ENCODE data around the gene PRSS27.

Gene PRSS27

GRCh38 chr16:2744711-2745110 lies 24.7 kb upstream of the PRSS27 start:
- H3K27me3 ChIP-seq (replicated peaks): no peaks in the 10 kb centered on the region
- TF ChIP-seq, protein P1, sequence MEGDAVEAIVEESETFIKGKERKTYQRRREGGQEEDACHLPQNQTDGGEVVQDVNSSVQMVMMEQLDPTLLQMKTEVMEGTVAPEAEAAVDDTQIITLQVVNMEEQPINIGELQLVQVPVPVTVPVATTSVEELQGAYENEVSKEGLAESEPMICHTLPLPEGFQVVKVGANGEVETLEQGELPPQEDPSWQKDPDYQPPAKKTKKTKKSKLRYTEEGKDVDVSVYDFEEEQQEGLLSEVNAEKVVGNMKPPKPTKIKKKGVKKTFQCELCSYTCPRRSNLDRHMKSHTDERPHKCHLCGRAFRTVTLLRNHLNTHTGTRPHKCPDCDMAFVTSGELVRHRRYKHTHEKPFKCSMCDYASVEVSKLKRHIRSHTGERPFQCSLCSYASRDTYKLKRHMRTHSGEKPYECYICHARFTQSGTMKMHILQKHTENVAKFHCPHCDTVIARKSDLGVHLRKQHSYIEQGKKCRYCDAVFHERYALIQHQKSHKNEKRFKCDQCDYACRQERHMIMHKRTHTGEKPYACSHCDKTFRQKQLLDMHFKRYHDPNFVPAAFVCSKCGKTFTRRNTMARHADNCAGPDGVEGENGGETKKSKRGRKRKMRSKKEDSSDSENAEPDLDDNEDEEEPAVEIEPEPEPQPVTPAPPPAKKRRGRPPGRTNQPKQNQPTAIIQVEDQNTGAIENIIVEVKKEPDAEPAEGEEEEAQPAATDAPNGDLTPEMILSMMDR (IDR thresholded peaks at IDR 0.05; ENCODE audit: low read depth, low read length, missing control alignments): no peak
- H3K4me3 ChIP-seq (ENCODE audit: low read depth, low read length): no peak overlapping the region
- H3K27ac ChIP-seq: no peak overlapping the region
- in situ Hi-C loops (cut with HindIII; ENCODE audit: low pct_ligation_motif_present, low sequenced_read_pairs): no loop called here
- no peaks in the 10 kb centered on the region for H3K36me3 ChIP-seq (replicated peaks)
- DNase-seq: no peak

DNA sequence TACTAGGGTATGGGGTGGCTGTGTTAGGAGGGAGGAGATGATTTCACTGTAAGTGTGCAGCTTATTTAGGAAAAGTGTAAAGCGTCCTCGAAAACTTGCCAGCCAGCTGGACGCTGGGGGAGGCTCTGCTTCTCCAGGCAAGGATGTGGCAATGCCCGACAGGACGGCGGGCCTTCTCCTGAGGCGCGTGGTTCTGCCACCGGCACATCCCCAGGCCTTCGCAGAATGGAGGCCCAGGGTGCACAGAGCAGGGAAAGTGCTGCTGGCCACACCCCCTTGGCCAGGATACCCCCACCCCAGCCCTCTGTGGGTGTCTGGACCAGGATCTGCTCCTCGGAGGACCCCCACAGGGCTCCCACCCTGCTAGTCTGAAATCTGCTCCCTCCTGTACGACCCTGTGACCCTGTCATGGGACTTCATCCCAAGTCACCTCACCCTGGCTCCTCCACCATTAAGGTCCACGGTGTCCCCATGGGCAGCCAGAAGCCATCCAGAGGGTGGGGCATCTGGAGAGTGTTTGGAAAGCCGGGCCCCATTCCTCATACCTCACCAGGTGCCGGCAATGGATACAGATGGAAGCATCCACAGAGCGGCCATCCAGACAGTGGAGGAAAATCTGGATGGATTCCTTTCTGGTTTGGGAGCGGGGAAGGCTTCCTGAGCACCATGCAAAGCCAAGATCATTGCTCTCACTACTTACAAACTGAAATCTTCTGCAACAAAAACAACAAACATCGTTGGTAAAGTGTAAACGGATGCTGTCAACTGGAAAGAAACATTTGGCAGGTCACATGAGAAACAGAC lies 23.2 kb upstream of the PRSS27 start:
- Histone ChIP-seq H3K27ac (no peak overlapping the region), H3K4me3 (ENCODE audit: low read depth, low read length) (no peak overlapping the region), H3K27me3 (replicated peaks) (no peaks in the 10 kb centered on the region), H3K36me3 (replicated peaks) (no peaks in the 10 kb centered on the region)
- TF ChIP-seq, protein P1 (IDR thresholded peaks at IDR 0.05; ENCODE audit: low read depth, low read length, missing control alignments): no peak
- in situ Hi-C loops (cut with HindIII; ENCODE audit: low pct_ligation_motif_present, low sequenced_read_pairs): no loop called here
- DNase-seq: no peak

DNA sequence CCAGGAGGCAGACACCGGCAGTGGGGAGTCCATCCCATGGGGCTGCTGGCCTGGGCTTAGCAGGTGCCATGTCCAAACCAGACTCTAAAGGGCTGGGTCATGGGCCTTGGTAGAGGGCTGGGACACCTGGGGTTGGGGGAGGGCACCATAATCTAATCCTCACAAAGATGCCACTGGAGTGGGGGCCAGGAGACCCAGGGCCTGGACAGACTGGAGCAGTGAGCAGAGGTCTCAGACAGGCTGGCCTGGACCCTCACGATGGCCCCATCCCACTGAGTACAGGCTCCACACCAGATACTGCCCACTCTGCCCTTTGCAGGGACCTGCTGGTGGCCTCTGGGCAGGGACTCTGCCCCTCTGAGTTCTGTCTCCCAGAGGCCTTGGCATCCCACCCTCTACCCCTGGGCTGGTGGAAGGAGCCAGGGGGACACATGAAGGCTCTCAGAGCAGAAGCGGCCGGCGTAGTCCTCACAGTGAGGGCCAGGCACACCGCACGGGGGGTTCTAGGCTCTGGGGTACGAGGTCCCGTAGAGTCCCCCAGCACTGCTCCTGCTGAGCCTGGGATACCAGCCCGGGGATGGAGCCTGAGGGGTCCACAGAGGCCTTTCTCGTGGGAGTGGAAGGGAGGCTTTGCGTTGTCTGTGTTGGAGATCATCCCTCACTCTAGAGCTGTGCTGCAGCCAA lies 22.4 kb upstream of the PRSS27 start:
- TF ChIP-seq, protein P1 (IDR thresholded peaks at IDR 0.05; ENCODE audit: low read depth, low read length, missing control alignments): no peak
- in situ Hi-C loops (cut with HindIII; ENCODE audit: low pct_ligation_motif_present, low sequenced_read_pairs): no loop called here
- no peaks in the 10 kb centered on the region for H3K36me3 ChIP-seq (replicated peaks)
- H3K27ac ChIP-seq: no peak overlapping the region
- H3K27me3 ChIP-seq (replicated peaks): no peaks in the 10 kb centered on the region
- no peak overlapping the region for H3K4me3 ChIP-seq (ENCODE audit: low read depth, low read length)
- no peak for DNase-seq

DNA sequence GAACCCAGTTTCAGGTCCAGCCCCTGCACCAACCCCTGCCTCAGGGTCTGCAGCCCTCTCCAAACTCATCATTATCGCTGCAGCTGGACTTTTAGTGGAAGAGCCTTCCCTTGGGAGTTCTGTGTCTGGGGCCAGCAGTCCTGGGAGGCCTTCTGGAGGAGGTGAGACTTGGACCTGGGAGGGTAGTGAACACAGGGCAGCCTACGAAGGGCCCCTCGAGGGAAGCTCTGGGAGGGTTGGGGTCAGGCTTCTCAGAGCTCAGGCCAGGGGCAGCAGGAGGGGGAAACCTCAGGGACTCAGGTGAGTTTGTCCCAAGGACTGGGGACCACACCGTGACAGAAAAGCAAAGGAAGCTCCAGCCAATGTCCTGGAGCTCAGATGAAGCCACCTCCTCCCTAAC lies 21.1 kb upstream of the PRSS27 start:
- Histone ChIP-seq H3K27me3 (replicated peaks) (no peaks in the 10 kb centered on the region), H3K4me3 (ENCODE audit: low read depth, low read length) (no peak overlapping the region), H3K36me3 (replicated peaks) (no peaks in the 10 kb centered on the region), H3K27ac (no peak overlapping the region)
- TF ChIP-seq, protein P1 (IDR thresholded peaks at IDR 0.05; ENCODE audit: low read depth, low read length, missing control alignments): no peak
- DNase-seq: no peak
- in situ Hi-C loops (cut with HindIII; ENCODE audit: low pct_ligation_motif_present, low sequenced_read_pairs): no loop called here

GRCh38 chr16:2740476-2740875 lies 20.5 kb upstream of the PRSS27 start:
- H3K27me3 ChIP-seq (replicated peaks): no peaks in the 10 kb centered on the region
- DNase-seq: no peak
- TF ChIP-seq, protein P1 (IDR thresholded peaks at IDR 0.05; ENCODE audit: low read depth, low read length, missing control alignments): no peak
- in situ Hi-C loops (cut with HindIII; ENCODE audit: low pct_ligation_motif_present, low sequenced_read_pairs): no loop called here
- no peak overlapping the region for H3K27ac ChIP-seq
- H3K4me3 ChIP-seq (ENCODE audit: low read depth, low read length): no peak overlapping the region
- no peaks in the 10 kb centered on the region for H3K36me3 ChIP-seq (replicated peaks)
